B cell (primary cell): ENCODE data around the gene NMUR1. TPM values are rescaled to one million over a fixed set of nuclear protein-coding genes. Genes with fewer than 3 reads are reported as not detected.

ENCODE experiments used
- ATAC-seq: fragments of 200-7000 bp; cut with Tn5 transposase; one replicate; pipeline ENCODE4 v1.10.0; 2021; ENCODE audit warnings: low read depth, mild to moderate bottlenecking, moderate number of reproducible peaks, moderate library complexity
- CTCF ChIA-PET: fragments of 350-600 bp; sonication (Branson Sonifier 250); formaldehyde crosslinking; loops from one replicate; lab custom pipeline; 2021; ENCODE audit warnings: antibody characterized with exemption, inconsistent platforms; lab: Charles Lee
- POLR2A ChIA-PET: fragments of 350-600 bp; sonication (Branson Sonifier 250); formaldehyde crosslinking; loops from one replicate; lab custom pipeline; 2021; ENCODE audit warnings: antibody characterized with exemption; lab: Charles Lee
- DNase-seq: peaks from one replicate; pipeline ENCODE4 v3.0.0; 2013
- H2AFZ ChIP-seq: 2 replicates; pipeline ENCODE4 v1.6.1; 2012; ENCODE audit warnings: mild to moderate bottlenecking, low read depth, low read length; ENCODE audit not compliant: insufficient read depth, poor library complexity, severe bottlenecking
- H3K27ac ChIP-seq, 2 donors: 1 replicate in 1 of 2; 2 replicates in 1 of 2; pipeline ENCODE4 v1.5.1; 2012 to 2013; ENCODE audit warnings: low read length in 2 of 2, mild to moderate bottlenecking in 2 of 2, moderate library complexity in 1 of 2
- H3K27me3 ChIP-seq, 4 experiments: fragments of 200-600 bp in 1 of 4; sonication (generic) in 1 of 4; replicated peaks in 1 of 4; 1 replicate in 2 of 4; 2 replicates in 2 of 4; pipeline versions ENCODE4 v1.6.1 to v1.7.0; 2013 to 2016; ENCODE audit warnings: low read length in 3 of 4, mild to moderate bottlenecking in 2 of 4, mixed read lengths in 1 of 4, moderate library complexity in 1 of 4; ENCODE audit not compliant: insufficient read depth in 4 of 4, control insufficient read depth in 3 of 4; ENCODE audit errors: control extremely low read depth in 1 of 4
- H3K36me3 ChIP-seq, 2 experiments: replicated peaks in 1 of 2; 1 replicate in 1 of 2; 2 replicates in 1 of 2; pipeline versions ENCODE4 v1.6.1 to v1.7.1; 2013; ENCODE audit warnings: low read length in 1 of 2; ENCODE audit not compliant: insufficient read depth in 2 of 2, control insufficient read depth in 1 of 2; ENCODE audit errors: control extremely low read depth in 1 of 2, extremely low read depth in 1 of 2
- H3K4me1 ChIP-seq, 2 donors: fragments of 200-600 bp in 1 of 2; sonication (generic) in 1 of 2; 1 replicate in 1 of 2; 2 replicates in 1 of 2; pipeline versions ENCODE4 v1.5.1 to v1.6.1; 2013 to 2017; ENCODE audit warnings: low read length in 2 of 2; ENCODE audit not compliant: control insufficient read depth in 2 of 2, insufficient read depth in 2 of 2
- H3K4me2 ChIP-seq: replicated peaks from 2 replicates; pipeline ENCODE3; 2012; ENCODE audit warnings: mild to moderate bottlenecking, low read depth, low read length; ENCODE audit not compliant: poor library complexity, severe bottlenecking
- H3K4me3 ChIP-seq, 5 experiments: fragments of 200-600 bp in 1 of 5; sonication (generic) in 1 of 5; 1 replicate in 3 of 5; 2 replicates in 2 of 5; pipeline versions ENCODE4 v1.5.1 to v1.7.0; 2011 to 2016; ENCODE audit warnings: low read length in 4 of 5, mild to moderate bottlenecking in 4 of 5, low read depth in 2 of 5, control low read depth in 1 of 5, moderate library complexity in 1 of 5; ENCODE audit not compliant: insufficient read depth in 1 of 5; ENCODE audit errors: control extremely low read depth in 1 of 5, extremely low read depth in 1 of 5
- H3K79me2 ChIP-seq: fragments of 200-600 bp; sonication (generic); one replicate; pipeline ENCODE4 v1.6.0; 2016; ENCODE audit warnings: low read length; ENCODE audit not compliant: control insufficient read depth, insufficient read depth
- H3K9ac ChIP-seq: fragments of 200-600 bp; sonication (generic); 2 replicates; pipeline ENCODE4 v1.6.1; 2017; ENCODE audit warnings: mild to moderate bottlenecking, low read length, moderate library complexity
- H3K9me3 ChIP-seq, 3 donors: one replicate each; pipeline versions ENCODE4 v1.6.1 to v1.7.1; 2013; ENCODE audit warnings: low read length in 2 of 3; ENCODE audit not compliant: control insufficient read depth in 2 of 3, insufficient read depth in 1 of 3; ENCODE audit errors: control extremely low read depth in 1 of 3
- H4K20me1 ChIP-seq: 2 replicates; pipeline ENCODE4 v1.6.0; 2012; ENCODE audit warnings: mild to moderate bottlenecking, low read length; ENCODE audit not compliant: insufficient read depth, control insufficient read depth, poor library complexity, severe bottlenecking
- H3K27ac Mint-ChIP-seq: one replicate; pipeline ENCODE4 v1.8.0; 2021; ENCODE audit warnings: mixed read lengths
- H3K27me3 Mint-ChIP-seq: one replicate; pipeline ENCODE4 v1.8.0; 2021; ENCODE audit warnings: mixed read lengths
- H3K4me1 Mint-ChIP-seq: one replicate; pipeline ENCODE4 v1.8.0; 2021; ENCODE audit warnings: mixed read lengths
- H3K4me3 Mint-ChIP-seq: one replicate; pipeline ENCODE4 v1.8.0; 2021; ENCODE audit warnings: mixed read lengths
- H3K9me3 Mint-ChIP-seq: one replicate; pipeline ENCODE4 v1.8.0; 2022; ENCODE audit warnings: mixed read lengths; ENCODE audit not compliant: insufficient read depth
- EZH2 ChIP-seq: IDR thresholded peaks from 2 replicates; pipeline ENCODE4 v1.6.1; 2012; ENCODE audit warnings: borderline replicate concordance, low read depth, mild to moderate bottlenecking, moderate library complexity, low read length; ENCODE audit not compliant: insufficient read depth, poor library complexity, severe bottlenecking
- WGBS: methylation state at CpG from one replicate; pipeline ENCODE4 v1.1.5; 2013; ENCODE audit warnings: missing lambda C conversion rate; ENCODE audit not compliant: insufficient coverage; 5-methylcytosine and 5-hydroxymethylcytosine counted together
- intact Hi-C: fragments of 100-400 bp; cut with micrococcal nuclease; formaldehyde crosslinking; loops from one replicate; pipeline ENCODE4 v1.10.0; 2022
- polyA plus RNA-seq: library from polyadenylated mRNA; depleted of rRNA; stranded (reverse); fragments of >200 nt; gene quantifications from 2 replicates; pipeline ENCODE4 v1.2.3, GENCODE V29; 2012
- total RNA-seq, 2 donors: library from RNA; stranded (reverse); fragments of 120-200 nt in 1 of 2; gene quantifications; 1 replicate in 1 of 2; 2 replicates in 1 of 2; pipeline versions ENCODE4 v1.2.3 to v1.2.4, GENCODE V29; 2013 to 2022
- TF ChIP-seq, protein P1 (sequence below): fragments of 200-600 bp; IDR thresholded peaks from one replicate; pipeline ENCODE4 v1.8.0; 2022; ENCODE audit warnings: antibody characterized with exemption, mild to moderate bottlenecking

Gene NMUR1
- total and polyA plus RNA-seq, 2 donors (not counting 1 experiment from before 2014, with no cell fraction given): 0.09 to 0.10 TPM

DNA sequence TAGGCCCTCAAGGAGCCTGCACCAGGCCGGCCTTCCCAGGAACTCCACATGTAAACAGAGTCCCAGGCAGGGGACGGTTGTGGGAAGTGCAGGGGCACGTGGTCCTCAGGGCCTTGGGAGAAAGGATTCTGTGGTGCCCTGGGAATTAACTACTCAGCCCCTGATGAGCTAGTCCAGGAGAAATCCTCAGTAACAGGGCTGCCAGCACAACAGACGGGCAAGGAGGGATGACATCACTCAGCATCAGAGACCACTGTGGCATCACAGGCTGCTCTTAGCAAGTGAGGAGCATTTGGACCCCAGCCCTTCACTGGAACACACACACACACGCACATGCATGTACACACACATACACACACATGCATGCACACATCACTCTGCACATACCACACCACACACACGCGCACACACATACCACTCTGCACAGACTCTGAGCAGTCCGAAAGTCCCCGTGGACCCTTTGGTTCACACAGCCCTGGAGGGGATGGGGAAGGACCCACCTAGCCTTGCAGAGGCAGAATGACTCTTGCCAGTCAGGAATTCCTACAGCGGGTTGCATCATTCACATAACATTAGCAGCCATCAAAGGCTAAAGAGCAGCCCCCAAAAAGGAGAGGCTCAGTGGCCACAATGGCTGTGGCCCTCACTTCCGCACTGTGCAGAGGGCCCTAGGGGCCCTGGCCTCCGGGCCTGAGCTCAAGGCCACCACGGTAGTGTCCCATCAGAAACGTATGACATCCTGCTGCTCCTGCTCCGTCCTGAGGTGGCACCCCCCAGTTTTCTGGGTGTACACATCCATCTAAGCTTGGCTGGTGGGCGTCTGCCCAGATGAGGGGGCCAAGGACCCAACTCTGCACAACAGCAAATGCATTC lies 1.9 kb upstream of the NMUR1 start:
- H4K20me1 ChIP-seq: no peaks in the 10 kb centered on the region
- H3K4me3 ChIP-seq: no peak overlapping the region
- no peak for TF ChIP-seq EZH2
- TF ChIP-seq, protein P1, sequence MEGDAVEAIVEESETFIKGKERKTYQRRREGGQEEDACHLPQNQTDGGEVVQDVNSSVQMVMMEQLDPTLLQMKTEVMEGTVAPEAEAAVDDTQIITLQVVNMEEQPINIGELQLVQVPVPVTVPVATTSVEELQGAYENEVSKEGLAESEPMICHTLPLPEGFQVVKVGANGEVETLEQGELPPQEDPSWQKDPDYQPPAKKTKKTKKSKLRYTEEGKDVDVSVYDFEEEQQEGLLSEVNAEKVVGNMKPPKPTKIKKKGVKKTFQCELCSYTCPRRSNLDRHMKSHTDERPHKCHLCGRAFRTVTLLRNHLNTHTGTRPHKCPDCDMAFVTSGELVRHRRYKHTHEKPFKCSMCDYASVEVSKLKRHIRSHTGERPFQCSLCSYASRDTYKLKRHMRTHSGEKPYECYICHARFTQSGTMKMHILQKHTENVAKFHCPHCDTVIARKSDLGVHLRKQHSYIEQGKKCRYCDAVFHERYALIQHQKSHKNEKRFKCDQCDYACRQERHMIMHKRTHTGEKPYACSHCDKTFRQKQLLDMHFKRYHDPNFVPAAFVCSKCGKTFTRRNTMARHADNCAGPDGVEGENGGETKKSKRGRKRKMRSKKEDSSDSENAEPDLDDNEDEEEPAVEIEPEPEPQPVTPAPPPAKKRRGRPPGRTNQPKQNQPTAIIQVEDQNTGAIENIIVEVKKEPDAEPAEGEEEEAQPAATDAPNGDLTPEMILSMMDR: no peak
- no peaks in the 10 kb centered on the region for H3K36me3 ChIP-seq
- ChIA-PET POLR2A (no interaction called here), CTCF (interaction anchor here (0.7 to 5.3 kb wide), 6 partner anchors 10 to 49 kb away, joined by 3 to 76 read pairs (median 5); no protein-coding TSS in a partner anchor)
- intact Hi-C loops: no loop called here
- H3K27ac ChIP-seq: no peak overlapping the region
- no peaks in the 10 kb centered on the region for H3K79me2 ChIP-seq
- H3K4me2 ChIP-seq: no peak overlapping the region
- no peaks in the 10 kb centered on the region for H3K9me3 Mint-ChIP-seq
- ATAC-seq (no peak), DNase-seq (no peak)
- no peak overlapping the region for H3K9ac ChIP-seq
- peaks cover 9% of the 10 kb centered on the region for H3K4me1 Mint-ChIP-seq
- 96% methylated on average over 14 of the region's 16 CpGs for WGBS
- H3K27me3 Mint-ChIP-seq: peaks cover 28% of the 10 kb centered on the region
- H3K27me3 ChIP-seq: peaks cover 0 to 28% (median 8%) of the 10 kb centered on the region in 4 experiments
- H3K4me1 ChIP-seq: peaks cover 11 to 14% of the 10 kb centered on the region in 2 donors
- no peak overlapping the region for H3K27ac Mint-ChIP-seq
- no peak overlapping the region for H2AFZ ChIP-seq
- peaks cover 0 to 3% (median 0%) of the 10 kb centered on the region in 3 donors for H3K9me3 ChIP-seq
- H3K4me3 Mint-ChIP-seq: no peak overlapping the region

DNA sequence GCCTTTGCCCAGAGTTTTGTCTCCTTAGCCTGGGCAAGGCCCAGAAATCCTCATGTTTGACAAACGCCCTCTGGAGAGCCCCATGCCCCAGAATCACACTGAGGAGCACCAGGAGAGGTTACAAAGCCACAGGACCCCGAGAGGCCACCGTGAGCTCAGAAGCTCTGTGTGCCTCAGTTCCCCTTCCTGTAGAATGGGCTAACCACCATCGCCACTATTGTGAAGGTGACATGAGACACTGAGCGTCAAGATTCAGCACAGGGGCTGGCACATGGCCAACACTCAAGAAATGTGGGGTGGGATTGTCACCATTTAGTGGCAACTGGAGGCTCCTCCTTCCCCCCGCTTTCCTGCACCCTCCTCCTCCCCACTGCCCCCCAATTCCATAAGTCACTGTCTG lies 1.2 kb upstream of the NMUR1 start:
- Mint-ChIP-seq H3K4me1 (peaks cover 9% of the 10 kb centered on the region), H3K9me3 (no peaks in the 10 kb centered on the region), H3K27me3 (peaks cover 28% of the 10 kb centered on the region), H3K4me3 (no peak overlapping the region), H3K27ac (no peak overlapping the region)
- 100% methylated on average over 3 of the region's 6 CpGs for WGBS
- Histone ChIP-seq H3K36me3 (no peaks in the 10 kb centered on the region), H3K9ac (no peak overlapping the region), H3K4me1 (peaks cover 11 to 14% of the 10 kb centered on the region in 2 donors), H4K20me1 (no peaks in the 10 kb centered on the region), H3K9me3 (peaks cover 0 to 3% (median 0%) of the 10 kb centered on the region in 3 donors), H3K4me2 (no peak overlapping the region), H3K4me3 (no peak overlapping the region), H3K79me2 (no peaks in the 10 kb centered on the region), H2AFZ (no peak overlapping the region), H3K27me3 (peaks cover 0 to 28% (median 8%) of the 10 kb centered on the region in 4 experiments), H3K27ac (no peak overlapping the region)
- no peak for DNase-seq
- CTCF ChIA-PET: interaction anchor here (0.7 to 5.3 kb wide), 6 partner anchors 9 to 70 kb away, joined by 3 to 76 read pairs (median 4); no protein-coding TSS in a partner anchor
- intact Hi-C loops: no loop called here
- POLR2A ChIA-PET: interaction anchor here (0.6 kb wide), 1 partner anchor 18 kb away, joined by 5 read pairs; no protein-coding TSS in a partner anchor
- ATAC-seq: no peak
- TF ChIP-seq, protein P1: no peak
- TF ChIP-seq EZH2: no peak
